Stimulated activated CD8-positive, alpha-beta memory T cell treated with anti-CD3 and anti-CD28 coated beads, Interleukin-15, amount 100 ng/mL, for 24 hours (primary cell): ENCODE data around the gene NANOS2.

ENCODE experiments used
- DNase-seq: peaks from one replicate; pipeline ENCODE4 v3.0.0-alpha.2; 2020; ENCODE audit warnings: low read depth

Gene NANOS2

DNA sequence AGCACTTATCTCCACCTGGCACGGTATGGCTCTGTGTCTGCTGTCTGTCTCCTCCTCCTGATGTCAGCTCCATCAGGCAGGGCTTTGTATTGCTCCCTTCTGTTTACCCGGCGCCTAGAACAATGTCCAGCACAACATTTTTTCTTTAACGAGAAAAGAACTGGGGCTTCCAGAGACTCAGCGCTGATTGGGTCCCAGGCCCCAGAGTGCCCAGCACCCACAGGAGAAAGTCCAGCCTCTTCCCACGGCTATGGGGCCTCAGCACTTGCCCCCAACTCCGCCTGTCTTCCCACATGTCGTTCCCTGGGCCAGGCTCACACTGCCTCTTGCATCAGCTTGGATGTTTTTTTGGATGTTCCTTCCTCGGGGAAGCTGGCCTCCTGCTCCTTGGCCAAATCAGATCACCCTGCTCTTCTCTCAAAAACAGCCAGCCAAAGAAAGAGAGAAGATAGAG is 19.0 kb downstream of the NANOS2 start:
- DNase-seq: no peak

- DNase-seq: no peak
Measured at GRCh38 chr19:45890877-45891276, 23.7 kb downstream of the NANOS2 start.

GRCh38 chr19:45889210-45889885 is 25.2 kb downstream of the NANOS2 start:
- no peak for DNase-seq

GRCh38 chr19:45887200-45887710 is 27.3 kb downstream of the NANOS2 start:
- no peak for DNase-seq

DNA sequence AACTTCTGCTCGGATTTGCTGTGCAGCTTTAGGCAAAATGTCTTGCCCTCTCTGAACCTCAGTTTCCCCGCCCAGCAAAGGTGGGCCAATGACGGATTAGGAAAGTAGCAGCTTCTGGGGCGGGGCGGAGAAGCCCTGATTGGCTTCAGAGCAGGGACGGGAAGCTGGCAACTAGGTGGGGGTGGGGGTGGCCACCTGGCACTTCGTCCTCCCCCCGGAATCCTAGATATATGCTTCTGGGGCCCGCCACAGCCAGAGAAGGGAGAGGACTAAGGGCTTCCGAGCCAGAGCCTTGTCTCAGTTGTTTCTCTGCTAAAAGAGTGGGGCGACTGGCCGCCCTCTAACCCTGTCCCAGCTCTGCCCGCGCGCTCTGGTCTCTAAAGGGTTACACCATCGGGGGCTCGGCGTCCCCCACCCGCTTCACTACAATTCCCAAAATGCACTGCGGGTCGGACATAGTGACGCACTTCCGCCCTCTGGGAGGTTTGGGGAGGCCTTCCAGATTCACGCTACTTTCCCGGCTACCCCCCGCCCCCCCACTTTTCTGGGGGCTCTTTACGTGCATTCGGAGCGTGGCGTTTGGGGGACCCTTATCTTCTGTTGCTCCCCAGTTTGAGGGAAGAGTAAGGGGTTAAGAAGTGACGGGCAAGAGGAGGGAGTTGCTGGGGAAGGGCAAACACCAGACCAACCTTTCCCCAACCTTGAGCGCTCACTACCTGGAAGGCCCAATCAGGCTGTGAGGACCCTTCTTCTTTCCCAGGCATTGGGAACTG is 28.0 kb downstream of the NANOS2 start:
- peak; percentile 65 for DNase-seq

DNA sequence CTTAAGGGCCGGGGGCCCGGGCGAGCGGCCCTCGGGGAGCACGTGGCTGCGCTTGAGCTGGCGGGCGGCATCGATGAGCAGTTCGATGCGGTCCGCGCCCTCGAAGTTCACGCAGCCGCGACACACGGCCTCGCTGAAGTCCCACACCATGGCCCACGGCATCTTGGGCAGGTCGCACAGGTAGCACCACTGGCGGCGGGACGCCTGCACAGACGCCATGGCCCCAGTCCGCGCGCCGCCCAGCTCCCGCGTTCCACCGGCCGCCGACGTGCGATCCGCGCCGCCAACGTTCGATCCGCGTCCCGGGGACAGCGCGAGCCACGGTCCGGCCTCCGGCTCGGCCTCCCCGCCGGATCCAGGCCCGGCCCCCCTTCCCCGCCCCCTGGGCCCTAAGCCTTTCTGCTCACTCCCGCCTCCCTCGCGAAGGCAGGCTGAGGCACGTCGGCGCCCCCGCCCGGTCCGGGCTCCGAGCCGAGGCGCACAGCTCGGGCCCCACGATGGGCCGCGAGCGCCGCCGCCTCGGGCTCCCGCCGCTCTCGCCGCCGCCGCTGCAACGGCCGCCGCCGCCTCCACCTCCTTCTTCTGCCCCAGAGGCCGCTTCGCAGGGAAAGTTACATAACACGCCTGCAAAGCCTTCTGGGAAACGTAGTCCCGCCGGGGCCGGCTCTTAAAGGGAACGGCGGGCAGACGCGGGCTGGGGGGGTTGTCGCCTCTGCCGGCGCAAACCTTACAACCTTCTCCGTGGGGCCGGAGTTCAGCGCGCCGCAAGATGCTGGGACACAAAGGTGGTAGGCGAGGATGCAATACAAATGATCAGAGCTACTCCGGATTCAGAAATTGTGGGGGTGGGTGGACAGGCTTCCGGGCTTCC is 28.8 kb downstream of the NANOS2 start, which contains the start of gene IRF2BP1:
TSS of gene IRF2BP1 (minus strand) at position 586 of the 871 bp plus-strand sequence. CDS start at position 219, 367 bp downstream.
- peak; percentile 59 for DNase-seq

DNA sequence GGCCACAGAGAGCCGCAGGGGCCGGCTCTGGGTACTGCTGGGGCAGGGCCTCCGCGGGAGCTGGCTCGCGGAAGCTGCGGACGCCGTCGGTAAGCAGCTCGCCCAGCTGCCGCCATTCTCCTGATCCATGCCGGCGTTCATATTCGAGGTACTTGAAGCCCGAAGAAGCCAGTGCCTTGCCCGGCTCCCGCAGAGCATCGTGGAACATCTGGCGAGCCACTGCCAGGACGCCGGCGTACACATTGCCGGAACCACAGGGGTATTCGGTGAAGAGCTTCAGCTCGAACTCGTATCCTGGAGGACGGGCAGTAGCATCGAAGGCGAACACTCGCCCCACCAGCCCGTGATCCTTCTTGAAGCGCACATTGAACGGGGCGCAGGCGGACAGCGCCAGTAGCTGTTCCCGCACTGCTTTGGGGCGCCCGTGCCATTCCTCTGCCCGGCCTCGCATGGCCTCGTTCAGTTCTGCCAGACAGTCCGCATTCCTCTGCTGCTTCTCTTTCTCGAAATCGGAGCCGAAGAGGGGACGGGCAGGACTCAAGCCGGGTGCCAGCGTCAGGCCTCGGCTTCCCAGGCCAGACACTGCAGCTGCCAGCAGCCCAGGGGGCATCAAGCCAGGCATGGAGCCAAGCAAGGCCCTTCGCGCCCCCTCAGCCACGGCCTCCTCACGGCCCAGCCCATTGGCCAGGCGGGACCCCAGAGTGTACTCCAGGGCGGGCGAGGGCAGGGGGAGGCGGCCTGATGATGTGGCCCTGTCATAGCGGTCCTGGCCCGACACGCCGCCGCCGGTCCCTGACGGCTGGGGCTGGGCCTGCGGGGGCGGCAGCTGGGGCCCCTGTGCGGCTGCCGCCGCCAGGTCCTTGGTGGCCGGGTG is 29.7 kb downstream of the NANOS2 start:
- DNase-seq: no peak

GRCh38 chr19:45883881-45884681 is 30.5 kb downstream of the NANOS2 start:
- DNase-seq: no peak

GRCh38 chr19:45883586-45883880 is 31.0 kb downstream of the NANOS2 start:
- DNase-seq: no peak

- peak; percentile 64 for DNase-seq
Measured at GRCh38 chr19:45882652-45883585, 31.7 kb downstream of the NANOS2 start.

- no peak for DNase-seq
Measured at GRCh38 chr19:45881909-45882528, 32.6 kb downstream of the NANOS2 start.

- DNase-seq: no peak
Measured at GRCh38 chr19:45881082-45881908, 33.3 kb downstream of the NANOS2 start.

- no peak for DNase-seq
Measured at GRCh38 chr19:45879971-45880370, 34.6 kb downstream of the NANOS2 start.

DNA sequence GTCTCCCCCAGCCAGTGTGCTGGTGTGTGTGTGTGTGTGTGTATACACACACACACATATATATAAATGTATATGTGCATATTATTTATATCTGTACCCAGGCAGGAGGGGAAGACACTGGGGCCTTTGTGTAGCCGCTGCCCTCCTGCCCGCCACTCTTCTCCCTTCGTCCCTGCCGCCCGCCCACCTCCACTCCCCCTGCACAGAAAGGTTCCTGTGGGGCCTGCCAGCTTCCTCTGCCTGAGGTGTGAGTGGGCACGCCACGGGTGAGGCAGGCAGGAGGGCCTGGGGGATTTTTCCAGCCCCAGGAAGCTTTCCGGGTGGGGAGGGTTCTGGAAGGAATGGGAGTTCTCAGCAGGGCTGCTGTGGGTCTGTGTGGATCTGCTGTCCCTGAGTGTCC is 35.5 kb downstream of the NANOS2 start:
- DNase-seq: no peak

DNA sequence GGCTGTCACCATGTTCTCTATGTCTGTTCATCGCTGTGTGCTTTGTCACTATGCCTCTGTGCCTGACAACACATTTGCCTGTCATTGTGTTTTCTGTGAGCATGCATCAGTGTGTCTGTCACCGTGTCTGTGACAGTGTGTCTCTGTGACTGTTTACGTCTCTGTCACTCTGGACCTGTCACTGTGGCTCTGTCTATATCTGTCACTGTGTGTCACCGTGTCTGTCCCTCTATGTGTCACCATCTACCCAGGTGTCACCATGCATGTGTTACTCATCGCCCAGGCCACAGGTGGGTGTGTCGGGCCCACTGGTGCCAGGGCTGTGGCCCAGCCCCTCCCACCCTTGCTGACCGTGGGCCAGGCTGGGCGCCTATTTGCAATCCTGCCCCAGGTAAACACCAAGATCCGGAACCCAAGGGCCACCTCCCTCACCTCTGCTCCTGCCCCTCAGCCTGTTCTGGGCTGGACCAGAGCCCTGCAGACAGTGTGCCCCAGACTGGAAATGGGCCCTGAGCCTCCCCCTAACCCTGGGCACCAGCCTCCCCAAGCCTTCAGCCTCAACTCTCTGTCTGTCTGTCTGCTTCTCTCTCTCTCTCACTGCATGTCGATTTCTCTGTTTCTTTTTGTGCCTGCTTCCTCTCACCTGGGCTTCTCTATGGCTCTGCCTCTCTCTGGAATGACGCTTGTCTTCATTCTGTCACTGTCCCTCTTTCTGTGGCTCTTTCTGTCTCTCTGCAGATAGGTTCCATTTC is 36.4 kb downstream of the NANOS2 start:
- DNase-seq: no peak

- no peak for DNase-seq
Measured at GRCh38 chr19:45876411-45877197, 38.0 kb downstream of the NANOS2 start.

DNA sequence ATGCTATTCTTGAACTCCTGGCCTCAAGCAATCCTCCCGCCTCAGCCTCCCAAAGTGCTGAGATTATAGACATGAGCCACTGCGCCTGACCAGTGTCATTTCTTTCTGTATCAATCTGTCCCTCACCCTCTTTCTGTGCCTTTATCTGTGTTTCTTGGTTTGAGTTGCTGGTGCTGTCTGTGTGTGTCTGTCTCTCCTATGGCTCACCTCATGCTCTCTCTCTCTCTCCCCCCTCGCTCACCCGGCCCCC is 38.5 kb downstream of the NANOS2 start:
- no peak for DNase-seq
